K562 (cell line): Measurements from ENCODE around the gene FOXN3. TPM values are rescaled to one million over a fixed set of nuclear protein-coding genes. Genes with fewer than 3 reads are reported as not detected.

Experiments used
- ATAC-seq: fragments of 200-7000 bp; cut with Tn5 transposase; 3 replicates; pipeline ENCODE4 v1.9.1; 2020; ENCODE audit warnings: moderate library complexity
- BruUV-seq: library from RNA; stranded (reverse); fragments of 400-500 nt; replicated peaks from 2 replicates; lab custom pipeline; 2021; lab: Mats Ljungman, UMichigan
- CTCF ChIA-PET: fragments of 300-600 bp; formaldehyde crosslinking; extraction: SDS; loops from one replicate; lab custom pipeline; 2021; ENCODE audit warnings: low intra/inter-chr PET ratio; lab: Yijun Ruan, JAX
- POLR2A ChIA-PET: fragments of 300-600, 350-650 bp; sonication (Branson Sonifier 250); formaldehyde crosslinking; extraction: SDS; loops from one replicate; lab custom pipeline; 2021; ENCODE audit warnings: antibody characterized with exemption, inconsistent platforms; lab: Yijun Ruan, JAX
- DNase-seq, 4 experiments: peaks; one replicate each; pipeline versions ENCODE4 v3.0.0 to v3.0.0-alpha.2; 2011 to 2018; ENCODE audit warnings: low spot score in 3 of 4, mixed read lengths in 3 of 4; ENCODE audit errors: extremely low read depth in 1 of 4
- FAIRE-seq: peaks from 2 replicates; lab custom pipeline; 2011; peaks lifted over from hg19 to GRCh38; lab: Jason Lieb, UNC
- H2AFZ ChIP-seq: 2 replicates; pipeline ENCODE4 v1.6.0; 2011; ENCODE audit warnings: low read depth, low read length, control low read depth, inconsistent platforms
- H3K27ac ChIP-seq: fragments of 200-600 bp; 3 replicates; pipeline ENCODE4 v1.8.0; 2011; ENCODE audit warnings: low read depth, mild to moderate bottlenecking, control low read depth, inconsistent platforms, low read length, moderate library complexity, mixed read lengths; ENCODE audit errors: extremely low read depth
- H3K27me3 ChIP-seq, 2 experiments: fragments of 300-600 bp in 1 of 2; 2 replicates in 1 of 2; 3 replicates in 1 of 2; pipeline versions ENCODE4 v1.6.0 to v1.8.0; 2011; ENCODE audit warnings: inconsistent platforms in 2 of 2, low read length in 2 of 2, mild to moderate bottlenecking in 1 of 2, mixed read lengths in 1 of 2, moderate library complexity in 1 of 2; ENCODE audit not compliant: control insufficient read depth in 2 of 2, insufficient read depth in 2 of 2
- H3K36me3 ChIP-seq: fragments of 300-600 bp; 3 replicates; pipeline ENCODE4 v1.8.0; 2011; ENCODE audit warnings: mild to moderate bottlenecking, low read length, inconsistent platforms; ENCODE audit not compliant: control insufficient read depth, insufficient read depth
- H3K4me1 ChIP-seq, 2 experiments: fragments of 200-600 bp in 1 of 2; replicated peaks in 1 of 2; 2 replicates in 1 of 2; 3 replicates in 1 of 2; pipeline versions ENCODE4 v1.5.1 to v1.8.0; 2011; ENCODE audit warnings: inconsistent platforms in 2 of 2, low read length in 2 of 2, mild to moderate bottlenecking in 1 of 2, mixed read lengths in 1 of 2, moderate library complexity in 1 of 2; ENCODE audit not compliant: control insufficient read depth in 2 of 2, insufficient read depth in 2 of 2
- H3K4me2 ChIP-seq: 2 replicates; pipeline ENCODE4 v1.6.1; 2011; ENCODE audit warnings: low read length, control low read depth, inconsistent platforms, mixed read lengths; ENCODE audit not compliant: insufficient read depth
- H3K4me3 ChIP-seq: fragments of 200-600 bp; sonication (generic), shearing (Covaris generic); 2 replicates; pipeline ENCODE4 v1.5.1; 2016; ENCODE audit warnings: control low read depth, inconsistent platforms
- H3K79me2 ChIP-seq: fragments of 200-600 bp; 3 replicates; pipeline ENCODE4 v1.8.0; 2011; ENCODE audit warnings: low read length, inconsistent platforms; ENCODE audit not compliant: control insufficient read depth, insufficient read depth
- H3K9ac ChIP-seq, 2 experiments: 2 replicates each; pipeline versions ENCODE4 v1.6.0 to v1.6.1; 2011; ENCODE audit warnings: low read depth in 2 of 2, low read length in 2 of 2, control low read depth in 1 of 2, inconsistent platforms in 1 of 2, mild to moderate bottlenecking in 1 of 2, mixed read lengths in 1 of 2; ENCODE audit not compliant: insufficient read depth in 1 of 2
- H3K9me1 ChIP-seq: one replicate; pipeline ENCODE4 v1.6.0; 2011; ENCODE audit warnings: inconsistent platforms, mild to moderate bottlenecking, low read length, moderate library complexity; ENCODE audit not compliant: control insufficient read depth, insufficient read depth
- H3K9me3 ChIP-seq: replicated peaks from 2 replicates; pipeline ENCODE4 v1.5.1; 2011; ENCODE audit warnings: low read depth, low read length, inconsistent platforms; ENCODE audit not compliant: control insufficient read depth, insufficient read depth
- H4K20me1 ChIP-seq: replicated peaks from 2 replicates; pipeline ENCODE4 v1.6.1; 2011; ENCODE audit warnings: low read length, inconsistent platforms, mixed read lengths; ENCODE audit not compliant: control insufficient read depth, insufficient read depth
- AFF1 ChIP-seq, 2 experiments: fragments of 450-650 bp; IDR thresholded peaks; 2 replicates each; pipeline ENCODE4 v1.6.1; 2018; ENCODE audit warnings: mild to moderate bottlenecking in 2 of 2, low read depth in 1 of 2; ENCODE audit not compliant: partially characterized antibody in 2 of 2
- ATF1 ChIP-seq, 2 experiments: fragments of 450-650 bp in 1 of 2; IDR thresholded peaks; 2 replicates each; pipeline ENCODE4 v1.6.1; 2016; ENCODE audit warnings: missing compliant biosample characterization in 1 of 2, missing genetic modification characterization in 1 of 2
- CSDE1 ChIP-seq, 2 experiments: fragments of 450-650 bp; IDR thresholded peaks; 2 replicates each; pipeline ENCODE4 v1.6.1; 2016; ENCODE audit warnings: mild to moderate bottlenecking in 1 of 2
- DEAF1 ChIP-seq: fragments of 450-650 bp; formaldehyde crosslinking; IDR thresholded peaks from 2 replicates; pipeline ENCODE4 v1.4.0; 2020; ENCODE audit warnings: mild to moderate bottlenecking, moderate library complexity
- FOXP1 ChIP-seq: sonication (generic); formaldehyde crosslinking; IDR thresholded peaks from 2 replicates; pipeline ENCODE4 v1.8.0; 2022; ENCODE audit warnings: mild to moderate bottlenecking, missing genetic modification reagents
- MYBL2 ChIP-seq, 2 experiments: fragments of 450-650 bp in 1 of 2; sonication (generic) in 1 of 2; formaldehyde crosslinking in 1 of 2; IDR thresholded peaks; 2 replicates each; pipeline versions ENCODE4 v1.6.1 to v1.8.1; 2017 to 2022; ENCODE audit warnings: borderline replicate concordance in 1 of 2, inconsistent platforms in 1 of 2, low read depth in 1 of 2, mild to moderate bottlenecking in 1 of 2, missing genetic modification reagents in 1 of 2, moderate library complexity in 1 of 2
- RBM25 ChIP-seq: fragments of 200-400 bp; formaldehyde crosslinking; IDR thresholded peaks from 2 replicates; pipeline ENCODE4 v1.6.1; 2018; ENCODE audit warnings: low read length, low read depth, moderate library complexity; ENCODE audit not compliant: severe bottlenecking
- RFX5 ChIP-seq: IDR thresholded peaks from 2 replicates; pipeline ENCODE4 v1.6.1; 2011; ENCODE audit warnings: low read depth, mild to moderate bottlenecking, improper control_type of control experiment, low read length
- SMAD3 ChIP-seq: fragments of 450-650 bp; formaldehyde crosslinking; conservative IDR thresholded peaks from 2 replicates; pipeline ENCODE4 v1.4.0; 2020; ENCODE audit warnings: mild to moderate bottlenecking
- SMC3 ChIP-seq: conservative IDR thresholded peaks from 2 replicates; pipeline ENCODE4 v1.6.1; 2011; ENCODE audit warnings: low read depth, low read length, improper control_type of control experiment; ENCODE audit not compliant: insufficient read depth
- ZBTB34 ChIP-seq: fragments of 250-450 bp; sonication (Bioruptor Pico); IDR thresholded peaks from 2 replicates; pipeline ENCODE4 v1.8.0; 2021; ENCODE audit warnings: mild to moderate bottlenecking, moderate library complexity
- ZNF282 ChIP-seq: sonication (generic); formaldehyde crosslinking; IDR thresholded peaks from 2 replicates; pipeline ENCODE4 v1.8.1; 2023; ENCODE audit warnings: missing genetic modification reagents
- ZNF644 ChIP-seq: fragments of 200-800 bp; sonication (Bioruptor generic); IDR thresholded peaks from 2 replicates; pipeline ENCODE4 v1.6.1; 2016; ENCODE audit warnings: low read depth, missing genetic modification characterization, missing compliant biosample characterization
- WGBS: fragments of 100-300 bp; shearing (Covaris generic); methylation state at CpG from one replicate; pipeline ENCODE4 v1.1.6; 2016; ENCODE audit warnings: low coverage, mixed read lengths; ENCODE audit not compliant: insufficient coverage; ENCODE audit errors: missing lambda C conversion rate; 5-methylcytosine and 5-hydroxymethylcytosine counted together
- in situ Hi-C: fragments of 300-500 bp; cut with MboI; formaldehyde crosslinking; loops from 4 replicates; pipeline ENCODE4 v1.15.0; 2018; ENCODE audit warnings: inconsistent platforms, mixed read lengths
- intact Hi-C: fragments of 100-400 bp; cut with micrococcal nuclease; formaldehyde crosslinking; loops from 2 replicates; pipeline ENCODE4 v1.14.2; 2022
- polyA plus RNA-seq, 8 experiments: library from polyadenylated mRNA; depleted of rRNA in 4 of 8; stranded (reverse) in 5 of 8; unstranded in 3 of 8; fragments of >200 nt; fragmentation: Nextera tagmentation in 2 of 8; fragmentation: Illumina TruSeq in 1 of 8; extraction: Ambion mirVana in 2 of 8; extraction: Trizol in 1 of 8; gene quantifications; 2 replicates each; pipeline versions ENCODE4 v1.2.1 to v1.2.3, GENCODE V29; 2011 to 2014; ENCODE audit warnings: inconsistent platforms in 1 of 8, missing spikeins in 1 of 8
- total RNA-seq, 7 experiments: library from RNA; depleted of rRNA in 6 of 7; stranded (reverse); fragments of >200 nt in 6 of 7; fragmentation: Illumina TruSeq in 2 of 7; extraction: Trizol in 2 of 7; gene quantifications; 2 replicates each; pipeline versions ENCODE4 v1.2.1 to v1.2.3, GENCODE V29; 2011 to 2021; ENCODE audit warnings: low replicate concordance in 1 of 7

The FOXN3 gene
- total and polyA plus RNA-seq, 9 of the 15 experiments (the other 6 are each of a cell fraction or from before 2014, with no cell fraction given) = 0.07 to 1.3 (median 0.40) TPM

- no peak for FAIRE-seq
- TF ChIP-seq ZBTB34 (no peak), ATF1 (CRISPR knock-in tag; IDR thresholded peaks at IDR 0.05) (no peak), ATF1 (tag; IDR thresholded peaks at IDR 0.05) (no peak), FOXP1 (CRISPR knock-in tag) (no peak), RFX5 (no peak), DEAF1 (CRISPR knock-in tag) (no peak), CSDE1 (IDR thresholded peaks at IDR 0.05) (no peak), MYBL2 (IDR thresholded peaks at IDR 0.05; ENCODE audit: low read depth) (no peak), MYBL2 (CRISPR knock-in tag; IDR thresholded peaks at IDR 0.05; ENCODE audit: borderline replicate concordance) (no peak), ZNF644 (tag) (no peak), SMC3 (no peak), AFF1 (IDR thresholded peaks at IDR 0.05; ENCODE audit: low read depth in 1 of 2, partially characterized antibody in 2 of 2) (no peak), SMAD3 (no peak), ZNF282 (no peak), RBM25 (no peak)
Measured at GRCh38 chr14:89217891-89218290, 199.1 kb downstream of the FOXN3 start.

More at GRCh38 chr14:89217891-89218290, 199.1 kb downstream of the FOXN3 start:
- in situ Hi-C loops = no loop called here
- DNase-seq = no peak
- intact Hi-C loops = no loop called here
- no peaks in the 10 kb centered on the region for H3K4me1 ChIP-seq
- no peak for ATAC-seq
- no peaks in the 10 kb centered on the region for H3K79me2 ChIP-seq
- no peaks in the 10 kb centered on the region for H3K9me1 ChIP-seq
- no peak overlapping the region for H3K27ac ChIP-seq
- no peaks in the 10 kb centered on the region for H3K36me3 ChIP-seq
- H2AFZ ChIP-seq = no peak overlapping the region
- H3K4me2 ChIP-seq = no peak overlapping the region
- H3K4me3 ChIP-seq = no peak overlapping the region
- no peak overlapping the region for H3K9ac ChIP-seq
- 3% methylated on average over 4 of the region's 4 CpGs for WGBS
- BruUV-seq = no TSS peak
- H4K20me1 ChIP-seq = no peaks in the 10 kb centered on the region
- no peaks in the 10 kb centered on the region for H3K9me3 ChIP-seq
- CTCF ChIA-PET = no interaction called here
- POLR2A ChIA-PET = no interaction called here
- H3K27me3 ChIP-seq = peaks cover 0 to 6% of the 10 kb centered on the region in 2 experiments; a peak in 2 of 5 replicates
